Neural cell (in vitro differentiated cells): ENCODE measurements around the gene ANO9. TPM values are rescaled to one million over a fixed set of nuclear protein-coding genes. Genes with fewer than 3 reads are reported as not detected.

Experiments
- H2AFZ ChIP-seq: fragments of 200-600, 300-800 bp; sonication (generic), shearing (Covaris generic); 2 replicates; pipeline ENCODE4 v1.6.0; 2014; ENCODE audit warnings: low read depth, mild to moderate bottlenecking, antibody characterized with exemption, low read length, moderate library complexity
- H3F3A ChIP-seq: fragments of 200-600 bp; shearing (Covaris generic); 2 replicates; pipeline ENCODE4 v1.6.1; 2016; ENCODE audit warnings: mild to moderate bottlenecking, moderate library complexity, mixed read lengths, antibody characterized with exemption, low read length; ENCODE audit not compliant: insufficient read depth, poor library complexity, severe bottlenecking
- H3K27ac ChIP-seq: fragments of 200-600, 300-800 bp; sonication (generic), shearing (Covaris generic); 2 replicates; pipeline ENCODE4 v1.5.1; 2014; ENCODE audit warnings: mild to moderate bottlenecking, low read length, moderate library complexity
- H3K27me3 ChIP-seq: fragments of 300-800, 200-600 bp; sonication (generic), shearing (Covaris generic); 2 replicates; pipeline ENCODE4 v1.6.0; 2014; ENCODE audit warnings: mild to moderate bottlenecking, low read depth, low read length, moderate library complexity; ENCODE audit not compliant: insufficient read depth
- H3K36me3 ChIP-seq: fragments of 300-800, 200-600 bp; sonication (generic), shearing (Covaris generic); 2 replicates; pipeline ENCODE4 v1.5.1; 2014; ENCODE audit warnings: mild to moderate bottlenecking, antibody characterized with exemption, low read length, moderate library complexity; ENCODE audit not compliant: insufficient read depth
- H3K4me2 ChIP-seq: fragments of 300-800, 200-600 bp; sonication (generic), shearing (Covaris generic); 2 replicates; pipeline ENCODE4 v1.6.0; 2014; ENCODE audit warnings: mild to moderate bottlenecking, low read length
- H3K4me3 ChIP-seq: fragments of 300-800, 200-600 bp; sonication (generic), shearing (Covaris generic); 2 replicates; pipeline ENCODE4 v1.5.1; 2014; ENCODE audit warnings: mild to moderate bottlenecking, low read length, moderate library complexity
- H3K79me2 ChIP-seq: fragments of 200-600 bp; shearing (Covaris generic); replicated peaks from 2 replicates; pipeline ENCODE4 v1.6.0; 2014; ENCODE audit warnings: mild to moderate bottlenecking, low read length, moderate library complexity; ENCODE audit not compliant: insufficient read depth
- H3K9ac ChIP-seq: fragments of 300-800, 200-600 bp; sonication (generic), shearing (Covaris generic); 2 replicates; pipeline ENCODE4 v1.6.1; 2016; ENCODE audit warnings: mild to moderate bottlenecking, low read length, mixed read lengths
- H3K9me2 ChIP-seq: fragments of 200-600 bp; shearing (Covaris generic); 2 replicates; pipeline ENCODE4 v1.6.1; 2016; ENCODE audit warnings: mild to moderate bottlenecking, low read length, mixed read lengths; ENCODE audit not compliant: insufficient read depth
- H3K9me3 ChIP-seq: fragments of 200-600, 300-800 bp; sonication (generic), shearing (Covaris generic); 2 replicates; pipeline ENCODE4 v1.6.1; 2016; ENCODE audit warnings: mild to moderate bottlenecking, mixed run types, low read length, moderate library complexity, mixed read lengths
- H4K20me1 ChIP-seq: fragments of 200-600 bp; shearing (Covaris generic); 2 replicates; pipeline ENCODE4 v1.6.1; 2016; ENCODE audit warnings: mild to moderate bottlenecking, mixed run types; ENCODE audit not compliant: insufficient read depth
- EP300 ChIP-seq: fragments of 450-650 bp; conservative IDR thresholded peaks from 2 replicates; pipeline ENCODE4 v1.6.1; 2014; ENCODE audit warnings: antibody characterized with exemption, mild to moderate bottlenecking, moderate library complexity; ENCODE audit not compliant: poor library complexity, severe bottlenecking
- EZH2 ChIP-seq: fragments of 200-600, 300-800 bp; shearing (Covaris generic), sonication (generic); IDR thresholded peaks from 2 replicates; pipeline ENCODE4 v1.6.1; 2014; ENCODE audit warnings: antibody characterized with exemption, low read length, borderline replicate concordance, mild to moderate bottlenecking; ENCODE audit not compliant: insufficient read depth, poor library complexity, severe bottlenecking
- MXI1 ChIP-seq: fragments of 450-650 bp; conservative IDR thresholded peaks from 2 replicates; pipeline ENCODE4 v1.6.1; 2014; ENCODE audit warnings: antibody characterized with exemption, mild to moderate bottlenecking; ENCODE audit not compliant: poor library complexity, severe bottlenecking
- POLR2AphosphoS5 ChIP-seq: IDR thresholded peaks from 2 replicates; pipeline ENCODE4 v1.6.1; 2012
- RAD21 ChIP-seq: fragments of 450-650 bp; conservative IDR thresholded peaks from 2 replicates; pipeline ENCODE4 v1.6.1; 2014; ENCODE audit warnings: antibody characterized with exemption, mild to moderate bottlenecking, moderate library complexity
- SMC3 ChIP-seq: fragments of 450-650 bp; conservative IDR thresholded peaks from 2 replicates; pipeline ENCODE4 v1.6.1; 2014; ENCODE audit warnings: antibody characterized with exemption, mild to moderate bottlenecking, moderate library complexity; ENCODE audit not compliant: poor library complexity
- TAF1 ChIP-seq: IDR thresholded peaks from 2 replicates; pipeline ENCODE4 v1.6.1; 2012; ENCODE audit warnings: low read depth
- polyA plus RNA-seq: library from polyadenylated mRNA; depleted of rRNA; stranded (reverse); fragments of >200 nt; gene quantifications from 2 replicates; pipeline ENCODE4 v1.2.3, GENCODE V29; 2014
- TF ChIP-seq, protein P1 (sequence below): fragments of 450-650 bp; IDR thresholded peaks from 2 replicates; pipeline ENCODE4 v1.5.1; 2014; ENCODE audit warnings: antibody characterized with exemption, mild to moderate bottlenecking, moderate library complexity; ENCODE audit not compliant: poor library complexity, severe bottlenecking
- TF ChIP-seq, protein P2 (sequence below): IDR thresholded peaks from 2 replicates; pipeline ENCODE4 v1.6.1; 2012; ENCODE audit warnings: borderline replicate concordance

The ANO9 gene
- polyA plus RNA-seq, 1 donor from 2014 or later: not detected

DNA sequence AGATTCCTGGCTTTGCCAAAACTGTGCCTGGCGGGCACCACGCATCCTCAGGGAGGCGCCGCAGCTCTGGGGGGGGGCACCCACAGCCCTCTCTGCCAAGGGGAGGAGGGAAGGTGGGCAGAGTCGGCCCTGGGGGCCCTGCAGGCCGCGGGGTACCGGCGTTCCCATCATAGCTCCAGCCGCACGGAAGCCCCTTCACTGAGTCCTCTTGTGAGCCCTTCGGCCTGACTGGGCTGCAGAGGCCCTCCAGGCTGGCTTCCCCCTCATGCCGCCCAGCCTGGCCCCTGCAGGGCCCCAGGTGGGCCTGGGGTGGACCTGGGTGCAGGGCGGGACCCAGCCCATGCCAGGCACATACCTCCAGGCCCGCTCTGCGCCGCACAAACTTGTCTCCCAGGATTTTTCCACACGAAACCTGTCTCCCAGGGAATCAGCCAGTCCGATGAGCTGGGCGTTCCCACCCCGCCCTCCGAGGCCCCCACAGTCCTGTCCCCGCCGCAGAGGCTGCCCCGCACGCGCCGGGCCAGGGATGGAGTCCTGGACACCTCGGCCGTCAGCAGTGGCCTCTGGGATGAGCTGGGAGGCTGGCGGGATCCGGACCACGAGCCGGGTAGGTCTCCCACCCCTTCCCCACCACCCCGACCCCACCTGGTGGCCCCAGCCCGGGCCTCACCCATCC is 49.6 kb downstream of the ANO9 start:
- Histone ChIP-seq H3K36me3 (no peaks in the 10 kb centered on the region), H2AFZ (no peak overlapping the region), H3K9me2 (no peaks in the 10 kb centered on the region), H4K20me1 (no peaks in the 10 kb centered on the region), H3K27ac (no peak overlapping the region), H3K9ac (no peak overlapping the region), H3K4me3 (no peak overlapping the region), H3K9me3 (peaks cover under 1% of the 10 kb centered on the region), H3K27me3 (no peaks in the 10 kb centered on the region), H3F3A (no peaks in the 10 kb centered on the region), H3K4me2 (no peak overlapping the region), H3K79me2 (no peaks in the 10 kb centered on the region)
- TF ChIP-seq, protein P1, sequence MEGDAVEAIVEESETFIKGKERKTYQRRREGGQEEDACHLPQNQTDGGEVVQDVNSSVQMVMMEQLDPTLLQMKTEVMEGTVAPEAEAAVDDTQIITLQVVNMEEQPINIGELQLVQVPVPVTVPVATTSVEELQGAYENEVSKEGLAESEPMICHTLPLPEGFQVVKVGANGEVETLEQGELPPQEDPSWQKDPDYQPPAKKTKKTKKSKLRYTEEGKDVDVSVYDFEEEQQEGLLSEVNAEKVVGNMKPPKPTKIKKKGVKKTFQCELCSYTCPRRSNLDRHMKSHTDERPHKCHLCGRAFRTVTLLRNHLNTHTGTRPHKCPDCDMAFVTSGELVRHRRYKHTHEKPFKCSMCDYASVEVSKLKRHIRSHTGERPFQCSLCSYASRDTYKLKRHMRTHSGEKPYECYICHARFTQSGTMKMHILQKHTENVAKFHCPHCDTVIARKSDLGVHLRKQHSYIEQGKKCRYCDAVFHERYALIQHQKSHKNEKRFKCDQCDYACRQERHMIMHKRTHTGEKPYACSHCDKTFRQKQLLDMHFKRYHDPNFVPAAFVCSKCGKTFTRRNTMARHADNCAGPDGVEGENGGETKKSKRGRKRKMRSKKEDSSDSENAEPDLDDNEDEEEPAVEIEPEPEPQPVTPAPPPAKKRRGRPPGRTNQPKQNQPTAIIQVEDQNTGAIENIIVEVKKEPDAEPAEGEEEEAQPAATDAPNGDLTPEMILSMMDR: no peak
- no peak for TF ChIP-seq POLR2AphosphoS5
- no peak for TF ChIP-seq EP300
- TF ChIP-seq, protein P2, sequence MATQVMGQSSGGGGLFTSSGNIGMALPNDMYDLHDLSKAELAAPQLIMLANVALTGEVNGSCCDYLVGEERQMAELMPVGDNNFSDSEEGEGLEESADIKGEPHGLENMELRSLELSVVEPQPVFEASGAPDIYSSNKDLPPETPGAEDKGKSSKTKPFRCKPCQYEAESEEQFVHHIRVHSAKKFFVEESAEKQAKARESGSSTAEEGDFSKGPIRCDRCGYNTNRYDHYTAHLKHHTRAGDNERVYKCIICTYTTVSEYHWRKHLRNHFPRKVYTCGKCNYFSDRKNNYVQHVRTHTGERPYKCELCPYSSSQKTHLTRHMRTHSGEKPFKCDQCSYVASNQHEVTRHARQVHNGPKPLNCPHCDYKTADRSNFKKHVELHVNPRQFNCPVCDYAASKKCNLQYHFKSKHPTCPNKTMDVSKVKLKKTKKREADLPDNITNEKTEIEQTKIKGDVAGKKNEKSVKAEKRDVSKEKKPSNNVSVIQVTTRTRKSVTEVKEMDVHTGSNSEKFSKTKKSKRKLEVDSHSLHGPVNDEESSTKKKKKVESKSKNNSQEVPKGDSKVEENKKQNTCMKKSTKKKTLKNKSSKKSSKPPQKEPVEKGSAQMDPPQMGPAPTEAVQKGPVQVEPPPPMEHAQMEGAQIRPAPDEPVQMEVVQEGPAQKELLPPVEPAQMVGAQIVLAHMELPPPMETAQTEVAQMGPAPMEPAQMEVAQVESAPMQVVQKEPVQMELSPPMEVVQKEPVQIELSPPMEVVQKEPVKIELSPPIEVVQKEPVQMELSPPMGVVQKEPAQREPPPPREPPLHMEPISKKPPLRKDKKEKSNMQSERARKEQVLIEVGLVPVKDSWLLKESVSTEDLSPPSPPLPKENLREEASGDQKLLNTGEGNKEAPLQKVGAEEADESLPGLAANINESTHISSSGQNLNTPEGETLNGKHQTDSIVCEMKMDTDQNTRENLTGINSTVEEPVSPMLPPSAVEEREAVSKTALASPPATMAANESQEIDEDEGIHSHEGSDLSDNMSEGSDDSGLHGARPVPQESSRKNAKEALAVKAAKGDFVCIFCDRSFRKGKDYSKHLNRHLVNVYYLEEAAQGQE: no peak
- no peak for TF ChIP-seq MXI1

GRCh38 chr11:391117-392017 is 50.4 kb downstream of the ANO9 start:
- H4K20me1 ChIP-seq: no peaks in the 10 kb centered on the region
- no peaks in the 10 kb centered on the region for H3K36me3 ChIP-seq
- H3K4me3 ChIP-seq: no peak overlapping the region
- H2AFZ ChIP-seq: no peak overlapping the region
- TF ChIP-seq SMC3 (no peak), POLR2AphosphoS5 (no peak), EP300 (no peak), MXI1 (no peak), EZH2 (no peak), TAF1 (no peak), RAD21 (no peak)
- TF ChIP-seq, protein P1: no peak
- TF ChIP-seq, protein P2: no peak
- H3K27ac ChIP-seq: no peak overlapping the region
- no peak overlapping the region for H3K4me2 ChIP-seq
- no peaks in the 10 kb centered on the region for H3K27me3 ChIP-seq
- H3F3A ChIP-seq: no peaks in the 10 kb centered on the region
- peaks cover 2% of the 10 kb centered on the region for H3K9me3 ChIP-seq
- H3K9me2 ChIP-seq: no peaks in the 10 kb centered on the region
- no peak overlapping the region for H3K9ac ChIP-seq
- no peaks in the 10 kb centered on the region for H3K79me2 ChIP-seq
